Activated CD8-positive, alpha-beta memory T cell treated with anti-CD3 and anti-CD28 coated beads for 48 hours (primary cell): ENCODE results near the gene PRSS27.

ENCODE experiments used
- DNase-seq, 3 experiments: peaks; one replicate each; pipeline ENCODE4 v3.0.0-alpha.2; 2020; ENCODE audit warnings: low read depth in 2 of 3, low spot score in 2 of 3

Gene PRSS27

DNA sequence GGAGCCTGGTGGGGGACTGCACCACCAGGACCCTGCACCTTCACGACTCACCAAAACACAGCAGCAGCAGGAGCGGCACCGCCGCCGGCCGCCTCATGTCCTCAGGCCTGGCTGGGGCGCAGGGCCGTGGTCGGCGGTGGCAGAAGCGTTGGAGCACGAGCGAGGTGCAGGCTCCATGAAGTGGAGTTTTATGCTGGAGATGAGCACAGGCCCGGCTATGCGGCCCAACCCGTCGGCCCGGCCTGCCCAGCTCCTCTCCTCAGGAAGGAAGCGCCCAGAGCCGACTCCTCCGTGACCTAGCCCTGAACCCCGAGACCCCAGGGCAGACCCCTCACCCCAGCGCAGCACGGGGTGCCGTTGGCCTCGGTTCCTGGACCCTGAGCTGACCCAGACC lies at the start of gene PRSS27:
Gene PRSS27 (minus strand): TSS at position 161 of the 394 bp plus-strand sequence. CDS start 64 bp downstream, at position 97.
- DNase-seq, result no peak

DNA sequence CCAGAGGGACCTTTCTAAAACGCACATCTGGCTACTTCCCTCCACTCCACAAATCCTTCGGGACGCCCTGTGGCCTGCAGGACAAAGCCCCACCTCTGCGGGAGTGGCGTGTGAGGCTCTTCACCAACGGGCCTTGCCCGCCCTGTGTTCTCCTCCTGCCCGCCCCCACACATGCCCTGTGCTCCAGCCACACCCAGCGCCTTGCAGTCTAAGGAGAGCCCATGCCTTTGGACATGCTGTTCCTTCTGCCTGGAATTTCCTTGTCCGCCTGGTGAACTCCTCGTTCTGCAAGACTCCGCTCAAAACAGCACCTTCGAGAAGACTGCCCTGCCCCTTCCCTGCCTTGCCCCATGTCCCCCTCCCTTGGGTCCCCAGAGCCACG lies 49.6 kb upstream of the PRSS27 start:
- no peak for DNase-seq

DNA sequence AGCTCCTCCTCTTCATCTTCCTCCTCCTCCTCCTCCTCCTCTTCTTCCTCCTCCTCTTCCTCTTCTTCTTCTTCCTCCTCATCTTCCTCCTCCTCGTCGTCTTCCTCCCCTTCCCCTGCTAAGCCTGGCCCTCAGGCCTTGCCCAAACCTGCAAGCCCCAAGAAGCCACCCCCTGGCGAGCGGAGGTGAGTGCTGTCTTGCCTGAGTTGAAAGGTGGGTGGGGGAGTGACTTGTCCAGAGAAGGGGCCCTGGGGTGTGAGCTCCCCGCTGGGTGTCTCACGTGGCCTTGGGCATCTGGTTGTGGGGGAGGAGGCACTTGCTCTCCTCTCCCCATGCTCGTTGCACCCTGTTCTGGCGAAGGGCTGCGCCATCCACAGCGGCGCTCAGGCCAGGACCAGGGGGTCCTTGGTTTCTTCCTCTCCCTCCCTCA lies 49.1 kb upstream of the PRSS27 start:
- no peak for DNase-seq

DNA sequence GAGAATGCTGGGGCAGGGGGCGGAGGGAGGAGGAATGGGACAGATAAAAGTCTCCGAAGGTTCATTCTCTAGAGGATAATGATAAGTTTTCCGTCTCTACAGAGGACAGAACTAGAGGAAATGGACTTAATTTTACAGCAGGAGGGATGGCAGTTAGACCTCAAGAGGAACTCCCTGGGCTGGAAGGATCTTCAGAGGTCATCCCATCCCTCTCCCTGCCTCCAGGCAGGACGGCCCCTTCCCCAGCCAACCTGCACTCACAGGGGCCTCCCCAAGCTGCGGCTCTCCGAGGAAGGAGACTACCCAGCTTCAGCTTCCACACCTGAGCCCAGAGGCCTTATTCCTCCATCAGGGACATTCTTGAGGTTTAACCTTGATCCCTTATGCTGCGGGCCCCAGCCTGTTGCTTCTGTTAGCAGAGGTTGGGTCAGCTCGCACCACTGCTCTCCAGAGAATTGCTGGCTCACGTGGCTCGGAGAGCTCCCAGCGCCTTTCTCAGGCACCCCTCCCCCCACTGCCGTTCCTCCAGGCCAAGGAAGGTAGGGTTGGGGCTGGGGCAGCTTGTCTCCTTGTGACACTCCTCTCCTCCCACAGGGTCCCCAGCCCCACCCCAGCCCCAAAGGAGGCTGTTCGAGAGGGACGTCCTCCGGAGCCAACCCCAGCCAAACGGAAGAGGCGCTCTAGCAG lies 48.5 kb upstream of the PRSS27 start:
- DNase-seq, result no peak

DNA sequence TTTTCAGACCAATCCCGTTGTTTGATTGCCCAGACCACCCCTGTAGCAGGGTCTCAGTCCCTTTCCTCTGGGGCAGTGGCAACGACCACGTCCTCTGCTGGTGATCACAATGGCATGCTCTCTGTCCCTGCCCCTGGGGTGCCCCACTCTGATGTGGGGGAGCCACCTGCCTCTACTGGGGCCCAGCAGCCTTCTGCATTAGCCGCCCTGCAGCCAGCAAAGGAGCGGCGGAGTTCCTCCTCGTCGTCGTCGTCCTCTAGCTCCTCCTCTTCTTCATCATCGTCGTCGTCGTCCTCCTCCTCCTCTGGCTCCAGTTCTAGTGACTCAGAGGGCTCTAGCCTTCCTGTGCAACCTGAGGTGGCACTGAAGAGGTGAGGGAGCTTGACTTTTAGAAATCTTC lies 47.9 kb upstream of the PRSS27 start:
- no peak for DNase-seq

DNA sequence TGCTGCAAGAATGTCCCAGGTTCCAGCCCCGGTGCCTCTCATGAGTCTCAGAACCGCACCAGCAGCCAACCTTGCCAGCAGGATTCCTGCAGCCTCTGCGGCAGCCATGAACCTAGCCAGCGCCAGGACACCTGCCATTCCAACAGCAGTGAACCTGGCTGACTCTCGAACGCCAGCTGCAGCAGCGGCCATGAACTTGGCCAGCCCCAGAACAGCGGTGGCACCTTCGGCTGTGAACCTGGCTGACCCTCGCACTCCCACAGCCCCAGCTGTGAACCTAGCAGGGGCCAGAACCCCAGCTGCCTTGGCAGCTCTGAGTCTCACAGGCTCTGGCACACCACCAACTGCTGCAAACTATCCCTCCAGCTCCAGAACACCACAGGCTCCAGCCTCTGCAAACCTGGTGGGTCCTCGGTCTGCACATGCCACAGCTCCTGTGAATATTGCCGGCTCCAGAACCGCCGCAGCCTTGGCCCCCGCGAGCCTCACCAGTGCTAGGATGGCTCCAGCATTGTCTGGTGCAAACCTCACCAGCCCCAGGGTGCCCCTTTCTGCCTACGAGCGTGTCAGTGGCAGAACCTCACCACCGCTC lies 47.2 kb upstream of the PRSS27 start:
- no peak for DNase-seq

DNA sequence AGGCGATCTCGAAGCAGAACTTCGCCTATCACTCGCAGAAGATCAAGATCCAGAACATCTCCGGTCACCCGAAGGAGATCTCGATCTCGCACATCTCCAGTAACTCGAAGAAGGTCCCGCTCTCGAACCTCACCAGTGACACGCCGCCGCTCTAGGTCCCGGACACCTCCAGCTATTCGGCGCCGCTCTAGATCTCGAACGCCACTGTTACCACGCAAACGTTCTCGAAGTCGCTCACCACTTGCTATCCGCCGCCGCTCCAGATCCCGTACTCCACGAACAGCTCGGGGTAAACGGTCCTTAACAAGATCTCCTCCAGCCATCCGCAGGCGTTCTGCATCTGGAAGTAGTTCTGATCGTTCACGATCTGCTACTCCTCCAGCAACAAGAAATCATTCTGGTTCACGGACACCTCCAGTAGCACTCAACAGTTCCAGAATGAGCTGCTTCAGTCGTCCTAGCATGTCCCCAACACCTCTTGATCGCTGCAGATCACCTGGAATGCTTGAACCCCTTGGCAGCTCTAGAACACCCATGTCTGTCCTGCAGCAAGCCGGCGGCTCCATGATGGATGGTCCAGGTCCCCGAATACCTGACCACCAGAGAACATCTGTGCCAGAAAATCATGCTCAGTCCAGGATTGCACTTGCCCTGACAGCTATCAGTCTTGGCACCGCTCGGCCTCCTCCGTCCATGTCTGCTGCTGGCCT lies 46.6 kb upstream of the PRSS27 start:
- no peak for DNase-seq

DNA sequence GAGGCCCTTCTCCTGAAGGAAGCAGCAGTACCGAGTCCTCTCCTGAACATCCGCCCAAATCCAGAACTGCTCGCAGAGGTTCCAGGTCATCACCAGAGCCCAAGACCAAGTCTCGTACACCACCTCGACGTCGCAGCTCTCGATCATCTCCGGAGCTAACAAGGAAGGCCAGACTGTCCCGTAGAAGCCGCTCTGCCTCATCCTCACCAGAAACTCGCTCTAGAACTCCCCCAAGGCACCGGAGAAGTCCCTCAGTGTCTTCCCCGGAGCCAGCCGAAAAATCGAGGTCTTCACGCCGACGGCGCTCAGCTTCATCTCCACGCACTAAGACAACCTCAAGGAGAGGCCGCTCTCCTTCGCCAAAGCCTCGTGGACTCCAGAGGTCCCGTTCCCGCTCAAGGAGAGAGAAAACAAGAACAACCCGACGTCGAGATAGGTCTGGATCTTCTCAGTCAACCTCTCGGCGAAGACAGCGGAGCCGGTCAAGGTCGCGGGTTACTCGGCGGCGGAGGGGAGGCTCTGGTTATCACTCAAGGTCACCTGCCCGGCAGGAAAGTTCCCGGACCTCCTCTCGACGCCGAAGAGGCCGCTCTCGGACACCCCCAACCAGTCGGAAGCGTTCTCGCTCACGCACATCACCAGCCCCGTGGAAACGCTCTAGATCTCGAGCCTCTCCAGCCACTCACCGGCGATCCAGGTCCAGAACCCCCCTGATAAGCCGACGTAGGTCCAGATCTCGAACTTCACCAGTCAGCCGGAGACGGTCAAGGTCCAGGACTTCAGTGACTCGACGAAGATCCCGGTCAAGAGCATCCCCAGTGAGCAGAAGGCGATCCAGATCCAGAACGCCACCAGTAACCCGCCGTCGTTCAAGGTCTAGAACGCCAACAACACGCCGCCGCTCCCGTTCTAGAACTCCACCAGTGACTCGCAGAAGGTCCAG lies 45.7 kb upstream of the PRSS27 start:
- no peak for DNase-seq

DNA sequence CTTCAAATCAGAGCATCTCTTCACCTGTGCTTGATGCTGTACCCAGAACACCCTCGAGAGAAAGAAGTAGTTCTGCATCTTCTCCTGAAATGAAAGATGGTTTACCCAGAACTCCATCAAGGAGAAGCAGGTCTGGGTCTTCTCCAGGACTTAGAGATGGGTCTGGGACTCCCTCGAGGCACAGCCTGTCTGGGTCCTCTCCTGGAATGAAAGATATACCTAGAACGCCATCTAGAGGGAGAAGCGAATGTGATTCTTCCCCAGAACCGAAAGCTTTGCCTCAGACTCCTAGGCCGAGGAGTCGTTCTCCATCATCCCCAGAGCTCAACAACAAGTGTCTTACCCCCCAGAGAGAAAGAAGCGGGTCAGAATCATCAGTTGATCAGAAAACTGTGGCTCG lies 44.7 kb upstream of the PRSS27 start:
- DNase-seq, result no peak

DNA sequence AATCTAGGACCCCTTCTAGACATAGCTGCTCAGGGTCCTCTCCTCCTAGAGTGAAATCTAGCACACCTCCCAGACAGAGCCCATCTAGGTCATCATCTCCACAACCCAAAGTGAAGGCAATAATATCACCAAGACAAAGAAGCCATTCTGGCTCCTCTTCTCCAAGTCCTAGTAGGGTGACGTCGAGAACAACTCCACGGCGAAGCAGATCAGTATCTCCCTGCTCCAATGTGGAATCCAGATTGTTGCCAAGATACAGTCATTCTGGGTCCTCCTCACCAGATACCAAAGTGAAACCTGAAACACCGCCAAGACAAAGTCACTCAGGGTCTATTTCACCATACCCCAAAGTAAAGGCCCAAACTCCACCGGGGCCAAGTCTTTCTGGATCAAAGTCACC lies 43.1 kb upstream of the PRSS27 start:
- DNase-seq, result no peak

DNA sequence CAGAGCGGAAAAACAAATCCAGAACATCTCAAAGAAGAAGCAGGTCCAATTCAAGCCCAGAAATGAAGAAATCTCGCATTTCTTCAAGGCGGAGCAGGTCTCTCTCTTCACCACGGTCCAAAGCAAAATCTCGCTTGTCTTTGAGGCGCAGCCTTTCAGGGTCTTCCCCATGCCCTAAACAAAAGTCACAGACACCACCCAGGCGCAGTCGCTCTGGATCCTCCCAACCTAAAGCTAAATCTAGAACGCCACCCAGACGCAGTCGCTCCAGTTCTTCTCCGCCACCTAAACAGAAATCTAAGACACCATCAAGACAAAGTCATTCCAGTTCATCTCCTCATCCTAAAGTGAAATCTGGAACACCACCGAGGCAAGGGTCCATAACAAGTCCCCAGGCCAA lies 42.7 kb upstream of the PRSS27 start:
- no peak for DNase-seq

DNA sequence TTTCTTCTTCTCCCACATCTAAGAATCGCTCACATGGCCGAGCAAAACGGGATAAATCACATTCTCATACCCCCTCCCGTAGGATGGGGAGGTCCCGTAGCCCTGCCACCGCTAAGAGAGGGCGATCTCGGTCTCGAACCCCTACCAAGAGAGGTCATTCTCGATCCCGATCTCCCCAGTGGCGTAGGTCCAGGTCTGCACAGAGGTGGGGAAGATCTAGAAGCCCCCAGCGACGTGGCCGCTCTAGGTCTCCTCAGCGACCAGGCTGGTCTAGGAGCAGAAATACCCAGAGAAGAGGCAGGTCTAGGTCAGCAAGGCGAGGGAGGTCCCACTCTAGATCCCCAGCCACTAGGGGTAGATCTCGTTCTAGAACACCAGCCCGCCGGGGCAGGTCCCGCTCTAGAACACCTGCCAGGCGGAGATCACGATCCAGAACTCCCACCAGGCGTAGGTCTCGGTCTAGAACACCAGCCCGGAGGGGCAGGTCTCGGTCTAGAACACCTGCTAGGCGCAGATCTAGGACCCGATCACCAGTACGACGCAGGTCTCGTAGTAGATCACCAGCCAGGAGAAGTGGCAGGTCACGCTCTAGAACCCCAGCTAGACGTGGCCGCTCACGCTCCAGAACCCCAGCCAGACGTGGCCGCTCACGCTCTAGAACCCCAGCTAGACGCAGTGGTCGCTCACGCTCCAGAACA lies 42.0 kb upstream of the PRSS27 start:
- no peak for DNase-seq

DNA sequence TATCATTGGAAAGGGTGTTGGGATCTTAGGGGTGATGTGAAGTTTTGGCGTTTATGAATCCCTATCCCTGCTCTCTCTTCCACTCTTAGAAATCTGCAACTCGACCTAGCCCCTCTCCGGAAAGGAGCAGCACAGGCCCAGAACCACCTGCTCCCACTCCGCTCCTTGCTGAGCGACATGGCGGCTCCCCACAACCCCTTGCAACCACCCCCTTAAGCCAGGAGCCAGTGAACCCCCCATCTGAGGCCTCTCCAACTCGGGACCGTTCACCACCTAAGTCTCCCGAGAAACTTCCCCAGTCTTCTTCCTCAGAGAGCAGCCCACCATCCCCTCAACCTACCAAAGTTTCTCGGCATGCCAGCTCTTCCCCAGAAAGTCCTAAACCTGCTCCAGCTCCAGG lies 41.4 kb upstream of the PRSS27 start:
- DNase-seq, result no peak

DNA sequence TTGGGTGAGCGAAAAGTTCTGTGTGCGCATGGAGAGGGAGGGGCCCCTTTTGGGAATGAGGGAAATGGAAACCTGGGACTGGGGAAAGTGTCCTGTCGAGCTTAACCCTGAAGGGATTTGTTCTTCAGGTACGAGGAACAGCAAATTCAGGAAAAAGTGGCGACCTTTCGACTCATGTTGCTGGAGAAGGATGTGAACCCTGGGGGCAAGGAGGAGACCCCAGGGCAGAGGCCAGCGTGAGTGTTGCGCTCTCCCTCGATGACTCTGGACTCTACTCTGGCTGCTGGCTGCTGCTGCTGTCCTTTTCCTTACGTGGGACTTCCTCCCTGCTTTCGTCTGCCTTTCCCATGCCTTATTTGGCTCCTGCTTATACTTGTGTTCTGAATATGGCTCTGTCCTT lies 37.3 kb upstream of the PRSS27 start:
- no peak for DNase-seq

DNA sequence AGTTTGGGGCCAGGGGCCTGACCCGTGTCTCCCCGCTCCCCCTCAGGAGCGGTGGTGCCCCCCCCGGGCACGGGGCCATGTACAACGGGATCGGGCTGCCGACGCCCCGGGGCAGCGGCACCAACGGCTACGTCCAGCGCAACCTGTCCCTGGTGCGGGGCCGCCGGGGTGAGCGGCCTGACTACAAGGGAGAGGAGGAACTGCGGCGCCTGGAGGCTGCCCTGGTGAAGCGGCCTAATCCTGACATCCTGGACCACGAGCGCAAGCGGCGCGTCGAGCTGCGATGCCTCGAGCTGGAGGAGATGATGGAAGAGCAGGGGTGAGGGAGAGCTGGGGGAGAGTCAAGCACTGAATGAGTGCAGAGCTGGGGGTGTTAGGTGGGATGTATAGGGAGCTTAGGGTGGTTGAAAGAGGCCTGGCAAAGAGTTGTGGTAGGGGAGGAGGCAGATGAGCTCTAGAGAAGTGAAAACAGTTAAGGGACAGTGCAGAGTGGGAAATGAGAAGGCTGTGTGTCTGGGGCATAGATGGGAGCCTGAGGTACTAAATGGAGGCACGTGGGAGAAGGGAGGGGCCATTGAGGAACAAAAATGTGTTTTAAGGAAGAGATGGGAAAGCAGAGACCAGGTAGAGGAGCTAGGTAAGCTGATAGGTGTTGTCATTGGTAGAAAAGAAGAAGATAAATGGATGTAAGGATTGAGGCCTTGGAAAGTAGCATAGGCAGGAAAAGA lies 36.4 kb upstream of the PRSS27 start:
- no peak for DNase-seq

DNA sequence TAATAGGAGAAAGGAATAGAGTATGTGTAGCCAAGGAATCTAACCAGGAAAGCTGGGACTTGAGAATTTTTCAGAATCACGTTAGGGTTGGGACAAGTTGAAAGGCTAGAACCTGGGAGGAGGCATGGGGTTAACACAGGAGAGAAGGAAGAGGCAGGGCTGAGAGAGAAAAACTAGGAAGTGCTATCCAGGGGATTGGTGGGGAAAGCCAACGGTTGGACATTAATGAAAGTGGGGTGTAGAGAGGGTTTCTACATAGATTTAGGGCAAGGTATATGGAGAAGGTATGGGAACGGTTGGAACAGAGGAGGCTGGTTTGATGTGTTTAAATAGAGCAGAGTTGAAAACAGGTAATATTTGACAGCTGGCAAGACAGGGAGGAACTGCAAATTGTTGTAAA lies 35.1 kb upstream of the PRSS27 start:
- DNase-seq, result no peak

DNA sequence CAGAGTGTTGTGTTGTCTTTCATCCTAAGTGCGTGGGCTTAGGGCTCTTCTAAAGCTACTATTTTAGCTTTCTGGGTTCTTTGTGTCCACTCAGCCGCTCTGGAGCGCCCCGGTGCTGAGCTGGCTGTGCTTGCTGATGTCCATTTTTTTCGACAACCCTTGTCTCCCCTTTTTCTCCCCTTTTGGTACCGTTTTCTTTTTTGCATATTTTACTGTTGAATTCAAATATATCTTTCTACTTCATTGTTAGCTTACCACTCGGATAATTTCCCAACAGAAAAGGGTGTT lies 33.7 kb upstream of the PRSS27 start:
- DNase-seq, result no peak

DNA sequence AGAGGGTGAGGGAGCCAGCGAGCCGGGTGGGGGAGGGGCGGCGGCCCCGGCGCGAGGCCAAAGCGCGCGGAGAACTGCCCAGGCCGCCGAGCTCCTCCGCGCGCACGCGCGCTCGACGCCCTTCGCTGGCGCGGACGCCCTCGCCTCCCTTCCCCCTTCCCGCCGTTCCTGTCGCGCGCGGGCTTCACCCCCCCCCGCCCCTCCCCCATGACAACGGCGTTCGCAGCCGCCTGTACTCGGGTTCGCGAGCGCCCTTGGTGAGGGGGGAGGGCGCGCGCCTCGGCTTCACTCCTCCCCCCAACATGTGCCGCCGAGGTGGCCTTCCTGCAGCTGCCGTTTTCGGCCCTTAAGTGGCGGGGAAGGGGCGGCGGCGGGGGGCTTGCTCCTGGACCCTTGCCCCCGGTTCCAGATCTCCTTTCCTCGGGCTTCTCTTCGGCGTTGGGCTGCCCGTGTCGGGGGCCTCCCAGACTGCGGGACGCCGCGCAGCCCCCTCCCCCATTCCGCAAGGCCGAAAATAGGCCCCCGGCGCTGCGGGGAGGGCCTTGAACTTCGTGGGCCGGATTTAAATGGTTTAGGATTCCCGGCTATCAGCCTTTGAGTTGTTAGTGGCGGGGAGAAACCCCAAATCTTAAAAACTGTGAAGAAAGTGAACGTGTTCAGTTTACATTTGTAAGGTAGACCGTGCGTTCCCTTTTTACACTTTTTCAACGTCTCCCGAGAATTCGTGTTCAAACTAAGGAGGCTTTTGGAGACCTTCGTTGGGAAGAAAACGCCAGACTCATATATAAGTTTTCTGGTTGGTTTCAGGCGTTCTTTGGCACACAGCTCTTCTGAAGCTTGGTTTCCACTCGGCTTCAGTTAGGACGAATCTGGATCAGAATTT lies 33.1 kb upstream of the PRSS27 start:
- DNase-seq, result peak in 2 of 3 experiments; percentile 41 to 63
